GM12878 (cell line): ENCODE data around the gene ADCYAP1R1. TPM values are rescaled to one million over a fixed set of nuclear protein-coding genes. Genes with fewer than 3 reads are reported as not detected.

Source experiments
- ATAC-seq: fragments of 200-7000 bp; cut with Tn5 transposase; 3 replicates; pipeline ENCODE4 v1.9.1; 2020; ENCODE audit warnings: mild to moderate bottlenecking, moderate library complexity
- BruUV-seq: library from RNA; stranded (reverse); fragments of 400-500 nt; replicated peaks from 2 replicates; lab custom pipeline; 2021; lab: Mats Ljungman, UMichigan
- CTCF ChIA-PET: fragments of 300-600 bp; sonication (Branson Sonifier 250); formaldehyde crosslinking; extraction: SDS; loops from one replicate; lab custom pipeline; 2021; ENCODE audit warnings: inconsistent platforms; lab: Yijun Ruan, JAX
- POLR2A ChIA-PET: fragments of 350-600 bp; formaldehyde crosslinking; extraction: SDS; loops from one replicate; lab custom pipeline; 2021; ENCODE audit warnings: inconsistent platforms; lab: Charles Lee
- RAD21 ChIA-PET: fragments of 300-600 bp; sonication (Branson Sonifier 250); formaldehyde crosslinking; loops from one replicate; lab custom pipeline; 2023; ENCODE audit warnings: antibody characterized with exemption; ENCODE audit not compliant: unreplicated experiment; lab: Charles Lee
- SMC1A ChIA-PET: fragments of 300-600 bp; sonication (Branson Sonifier 250); formaldehyde crosslinking; loops from one replicate; lab custom pipeline; 2023; ENCODE audit not compliant: unreplicated experiment, uncharacterized antibody; lab: Charles Lee
- DNase-seq: peaks from one replicate; pipeline ENCODE4 v3.0.0-alpha.2; 2011; ENCODE audit warnings: low read depth, low spot score
- FAIRE-seq: peaks from 3 replicates; lab custom pipeline; 2011; peaks lifted over from hg19 to GRCh38; lab: Jason Lieb, UNC
- H2AFZ ChIP-seq: 2 replicates; pipeline ENCODE4 v1.6.0; 2011; ENCODE audit warnings: low read depth, low read length, control low read depth; ENCODE audit not compliant: control insufficient read depth
- H3K27ac ChIP-seq: 2 replicates; pipeline ENCODE4 v1.5.1; 2011; ENCODE audit warnings: control low read depth; ENCODE audit not compliant: control insufficient read depth, insufficient read depth
- H3K27me3 ChIP-seq, 2 experiments: replicated peaks in 1 of 2; 2 replicates each; pipeline versions ENCODE4 v1.6.0 to v1.6.1; 2011; ENCODE audit warnings: low read length in 1 of 2; ENCODE audit not compliant: control insufficient read depth in 2 of 2, insufficient read depth in 2 of 2
- H3K36me3 ChIP-seq, 2 experiments: 2 replicates each; pipeline ENCODE4 v1.5.1; 2011; ENCODE audit warnings: low read length in 1 of 2; ENCODE audit not compliant: control insufficient read depth in 2 of 2, insufficient read depth in 2 of 2
- H3K4me1 ChIP-seq: 2 replicates; pipeline ENCODE4 v1.6.1; 2011; ENCODE audit warnings: mild to moderate bottlenecking, low read length, moderate library complexity, mixed read lengths; ENCODE audit not compliant: control insufficient read depth, insufficient read depth
- H3K4me2 ChIP-seq: 2 replicates; pipeline ENCODE4 v1.6.0; 2011; ENCODE audit warnings: control low read depth; ENCODE audit not compliant: control insufficient read depth, insufficient read depth
- H3K4me3 ChIP-seq: fragments of 200-600 bp; sonication (generic); 2 replicates; pipeline ENCODE4 v1.5.1; 2016
- H3K79me2 ChIP-seq: 2 replicates; pipeline ENCODE4 v1.6.0; 2011; ENCODE audit warnings: low read length; ENCODE audit not compliant: control insufficient read depth, insufficient read depth
- H3K9ac ChIP-seq: 2 replicates; pipeline ENCODE4 v1.8.0; 2011; ENCODE audit warnings: low read length, control low read depth, mixed read lengths; ENCODE audit not compliant: control insufficient read depth, insufficient read depth
- H3K9me3 ChIP-seq: replicated peaks from 3 replicates; pipeline ENCODE4 v1.5.1; 2011; ENCODE audit warnings: mild to moderate bottlenecking, low read length; ENCODE audit not compliant: control insufficient read depth, insufficient read depth
- H4K20me1 ChIP-seq: 2 replicates; pipeline ENCODE4 v1.6.0; 2011; ENCODE audit not compliant: control insufficient read depth, insufficient read depth
- NBN ChIP-seq: fragments of 450-650 bp; IDR thresholded peaks from 2 replicates; pipeline ENCODE4 v1.6.1; 2016
- ZNF687 ChIP-seq: fragments of 450-650 bp; IDR thresholded peaks from 2 replicates; pipeline ENCODE4 v1.6.1; 2017; ENCODE audit warnings: mild to moderate bottlenecking, moderate library complexity
- WGBS: methylation state at CpG from one replicate; pipeline ENCODE4 v1.1.6; 2016; ENCODE audit warnings: low lambda C conversion rate; ENCODE audit not compliant: insufficient replicate concordance, insufficient coverage; ENCODE audit errors: missing lambda C conversion rate; 5-methylcytosine and 5-hydroxymethylcytosine counted together
- in situ Hi-C: fragments of 300-500 bp; cut with MboI; formaldehyde crosslinking; loops from 9 replicates; pipeline ENCODE4 v1.14.3; 2018; ENCODE audit warnings: mixed read lengths
- intact Hi-C: fragments of 100-400 bp; cut with micrococcal nuclease; formaldehyde crosslinking; loops from one replicate; pipeline ENCODE4 v1.14.2; 2022; ENCODE audit not compliant: unreplicated experiment
- polyA plus RNA-seq, 11 experiments: library from polyadenylated mRNA; depleted of rRNA in 4 of 11; unstranded in 6 of 11; stranded (reverse) in 5 of 11; fragments of >200 nt; fragmentation: Nextera tagmentation in 4 of 11; fragmentation: Illumina TruSeq in 1 of 11; extraction: Ambion mirVana in 4 of 11; extraction: Trizol in 1 of 11; gene quantifications; 1 replicate in 1 of 11; 2 replicates in 10 of 11; pipeline versions ENCODE4 v1.2.1 to v1.2.3, GENCODE V29; 2011 to 2016; ENCODE audit warnings: inconsistent platforms in 2 of 11, missing spikeins in 2 of 11, low read depth in 1 of 11
- total RNA-seq, 4 experiments: library from RNA; depleted of rRNA in 3 of 4; stranded (reverse); fragments of >200 nt in 3 of 4; fragmentation: Illumina TruSeq in 1 of 4; extraction: Trizol in 1 of 4; gene quantifications; 2 replicates each; pipeline versions ENCODE4 v1.2.1 to v1.2.3, GENCODE V29; 2013 to 2021

The ADCYAP1R1 gene
- total and polyA plus RNA-seq, 10 of the 15 experiments (the other 5 are each of a cell fraction or from before 2014, with no cell fraction given), result not detected

GRCh38 chr7:31104361-31105255, 52.5 kb downstream of the ADCYAP1R1 start:
- Histone ChIP-seq H3K79me2 (no peaks in the 10 kb centered on the region), H3K36me3 (no peaks in the 10 kb centered on the region), H2AFZ (no peak overlapping the region), H3K4me2 (no peak overlapping the region), H3K9me3 (no peaks in the 10 kb centered on the region), H3K4me3 (no peak overlapping the region), H4K20me1 (no peaks in the 10 kb centered on the region), H3K27ac (no peak overlapping the region), H3K4me1 (no peaks in the 10 kb centered on the region), H3K9ac (no peak overlapping the region), H3K27me3 (0 out of 4 replicates have a peak, but pooled peaks cover 0 to 3% of the 10 kb centered on the region in 2 experiments)
- POLR2A ChIA-PET, result no interaction called here
- DNase-seq, result no peak
- no TSS peak for BruUV-seq
- ATAC-seq, result no peak
- in situ Hi-C loops (no loop called here), intact Hi-C loops (no loop called here)
- CTCF ChIA-PET, result interaction anchor here (0.6 to 1.4 kb wide), 2 partner anchors 165 to 1997 kb away, joined by 3 to 4 read pairs; no protein-coding TSS in a partner anchor
- SMC1A ChIA-PET, result interaction anchor here (1.4 kb wide), 1 partner anchor 18 kb away, joined by 5 read pairs; no protein-coding TSS in a partner anchor
- 43% methylated on average over 8 of the region's 8 CpGs for WGBS
- RAD21 ChIA-PET, result interaction anchor here (0.8 kb wide), 1 partner anchor 18 kb away, joined by 3 read pairs; no protein-coding TSS in a partner anchor
- TF ChIP-seq ZNF687, result no peak
- no peak for TF ChIP-seq NBN
- no peak for FAIRE-seq
